ENCODE data around the gene PCGF3. TPM values are rescaled to one million over a fixed set of nuclear protein-coding genes. Genes with fewer than 3 reads are reported as not detected.

PCGF3 gene
- total RNA-seq, 1 donor from 2014 or later: 21.5 TPM

- Histone ChIP-seq H3K4me1 (peaks cover 43% of the 10 kb centered on the region), H3K4me3 (no peak overlapping the region), H3K9me3 (replicated peaks) (no peaks in the 10 kb centered on the region), H3K27me3 (ENCODE audit: low read depth) (no peaks in the 10 kb centered on the region), H3K36me3 (peaks cover 2% of the 10 kb centered on the region), H3K27ac (replicated peaks) (no peak overlapping the region)
- intact Hi-C loops (cut with micrococcal nuclease): no loop called here
- no peak for DNase-seq
- TF ChIP-seq, protein P1, sequence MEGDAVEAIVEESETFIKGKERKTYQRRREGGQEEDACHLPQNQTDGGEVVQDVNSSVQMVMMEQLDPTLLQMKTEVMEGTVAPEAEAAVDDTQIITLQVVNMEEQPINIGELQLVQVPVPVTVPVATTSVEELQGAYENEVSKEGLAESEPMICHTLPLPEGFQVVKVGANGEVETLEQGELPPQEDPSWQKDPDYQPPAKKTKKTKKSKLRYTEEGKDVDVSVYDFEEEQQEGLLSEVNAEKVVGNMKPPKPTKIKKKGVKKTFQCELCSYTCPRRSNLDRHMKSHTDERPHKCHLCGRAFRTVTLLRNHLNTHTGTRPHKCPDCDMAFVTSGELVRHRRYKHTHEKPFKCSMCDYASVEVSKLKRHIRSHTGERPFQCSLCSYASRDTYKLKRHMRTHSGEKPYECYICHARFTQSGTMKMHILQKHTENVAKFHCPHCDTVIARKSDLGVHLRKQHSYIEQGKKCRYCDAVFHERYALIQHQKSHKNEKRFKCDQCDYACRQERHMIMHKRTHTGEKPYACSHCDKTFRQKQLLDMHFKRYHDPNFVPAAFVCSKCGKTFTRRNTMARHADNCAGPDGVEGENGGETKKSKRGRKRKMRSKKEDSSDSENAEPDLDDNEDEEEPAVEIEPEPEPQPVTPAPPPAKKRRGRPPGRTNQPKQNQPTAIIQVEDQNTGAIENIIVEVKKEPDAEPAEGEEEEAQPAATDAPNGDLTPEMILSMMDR (IDR thresholded peaks at IDR 0.05; ENCODE audit: borderline replicate concordance): no peak
Observed at GRCh38 chr4:720111-720860, 14.7 kb downstream of the PCGF3 start.

DNA sequence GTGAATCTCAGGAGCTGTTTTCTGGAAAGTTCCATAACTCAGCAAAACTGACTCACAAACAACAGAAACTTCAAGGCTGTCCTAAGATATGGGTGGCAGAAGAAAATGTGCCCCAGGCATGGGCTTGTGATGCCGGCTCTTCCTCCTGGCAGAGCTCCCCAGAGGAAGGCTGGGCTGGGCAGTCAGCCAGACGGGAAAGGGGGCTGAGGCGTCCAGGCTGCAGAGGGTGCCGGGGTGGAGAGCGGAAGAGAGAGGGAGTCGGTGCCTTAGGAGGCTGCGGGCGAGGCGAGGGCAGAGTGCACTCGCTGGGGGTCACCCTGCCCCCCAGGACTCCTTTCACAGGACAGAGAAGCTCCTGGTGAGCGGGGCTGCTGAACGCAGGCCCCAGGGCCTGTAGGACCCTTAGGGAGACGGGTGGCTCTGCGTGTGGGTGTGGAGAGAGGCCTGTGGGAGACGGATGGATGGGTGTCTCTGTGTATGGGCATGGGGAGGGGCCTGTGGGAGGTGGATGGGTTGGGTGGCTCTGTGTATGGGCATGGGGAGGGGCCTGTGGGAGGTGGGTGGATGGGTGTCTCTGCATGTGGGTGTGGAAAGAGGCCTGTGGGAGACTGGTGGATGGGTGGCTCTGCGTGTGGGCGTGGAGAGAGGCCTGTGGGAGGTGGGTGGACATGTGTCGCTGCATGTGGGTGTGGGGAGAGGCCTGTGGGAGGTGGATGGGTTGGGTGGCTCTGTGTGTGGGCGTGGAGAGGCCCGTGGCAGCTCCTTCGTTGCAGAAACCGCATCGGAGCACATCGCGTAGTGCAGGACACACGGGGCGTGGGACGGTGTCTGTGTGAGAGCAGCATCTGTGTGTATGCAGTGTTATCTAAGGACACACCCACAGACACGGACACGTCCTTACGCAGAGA, 15.9 kb downstream of the PCGF3 start:
- H3K27ac ChIP-seq (replicated peaks): peak overlapping the region; percentile 20
- peaks cover 52% of the 10 kb centered on the region for H3K4me1 ChIP-seq
- H3K36me3 ChIP-seq: peaks cover 2% of the 10 kb centered on the region
- TF ChIP-seq, protein P1 (IDR thresholded peaks at IDR 0.05; ENCODE audit: borderline replicate concordance): no peak
- no peak overlapping the region for H3K4me3 ChIP-seq
- DNase-seq: no peak
- no peaks in the 10 kb centered on the region for H3K9me3 ChIP-seq (replicated peaks)
- H3K27me3 ChIP-seq (ENCODE audit: low read depth): no peaks in the 10 kb centered on the region
- intact Hi-C loops (cut with micrococcal nuclease): no loop called here

DNA sequence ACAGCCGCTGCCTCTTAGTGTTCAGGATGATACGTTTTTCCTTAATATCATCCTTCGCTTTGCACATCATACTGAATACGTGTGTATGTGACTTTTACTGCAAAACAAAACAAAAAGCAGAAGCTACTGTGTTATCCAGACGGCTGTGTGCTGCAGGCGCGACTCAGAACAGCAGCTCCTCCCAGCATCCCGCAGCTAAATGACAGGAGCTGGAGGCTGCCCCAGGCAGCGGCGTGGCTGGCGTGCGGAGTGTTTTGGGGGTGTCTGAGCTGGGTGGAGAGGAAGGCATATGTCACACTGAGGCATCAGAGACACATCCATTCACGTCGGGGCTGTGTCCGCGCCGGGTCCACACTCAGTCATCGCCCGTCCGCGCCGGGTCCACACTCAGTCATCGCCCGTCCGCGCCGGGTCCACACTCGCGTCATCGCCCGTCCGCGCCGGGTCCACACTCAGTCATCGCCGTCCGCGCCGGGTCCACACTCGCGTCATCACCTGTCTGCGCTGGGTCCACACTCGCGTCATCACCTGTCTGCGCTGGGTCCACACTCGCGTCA, 16.6 kb downstream of the PCGF3 start:
- H3K27me3 ChIP-seq (ENCODE audit: low read depth): no peaks in the 10 kb centered on the region
- H3K36me3 ChIP-seq: peaks cover 2% of the 10 kb centered on the region
- peaks cover 56% of the 10 kb centered on the region for H3K4me1 ChIP-seq
- no peaks in the 10 kb centered on the region for H3K9me3 ChIP-seq (replicated peaks)
- intact Hi-C loops (cut with micrococcal nuclease): no loop called here
- DNase-seq: no peak
- TF ChIP-seq, protein P1 (IDR thresholded peaks at IDR 0.05; ENCODE audit: borderline replicate concordance): no peak
- H3K27ac ChIP-seq (replicated peaks): no peak overlapping the region
- H3K4me3 ChIP-seq: no peak overlapping the region

- H3K4me3 ChIP-seq: no peak overlapping the region
- H3K4me1 ChIP-seq: peaks cover 49% of the 10 kb centered on the region
- H3K36me3 ChIP-seq: peaks cover 2% of the 10 kb centered on the region
- intact Hi-C loops (cut with micrococcal nuclease): no loop called here
- H3K27me3 ChIP-seq (ENCODE audit: low read depth): no peaks in the 10 kb centered on the region
- H3K9me3 ChIP-seq (replicated peaks): no peaks in the 10 kb centered on the region
- no peak for DNase-seq
- TF ChIP-seq, protein P1 (IDR thresholded peaks at IDR 0.05; ENCODE audit: borderline replicate concordance): no peak
- H3K27ac ChIP-seq (replicated peaks): no peak overlapping the region
Observed at GRCh38 chr4:722851-723360, 17.3 kb downstream of the PCGF3 start.

DNA sequence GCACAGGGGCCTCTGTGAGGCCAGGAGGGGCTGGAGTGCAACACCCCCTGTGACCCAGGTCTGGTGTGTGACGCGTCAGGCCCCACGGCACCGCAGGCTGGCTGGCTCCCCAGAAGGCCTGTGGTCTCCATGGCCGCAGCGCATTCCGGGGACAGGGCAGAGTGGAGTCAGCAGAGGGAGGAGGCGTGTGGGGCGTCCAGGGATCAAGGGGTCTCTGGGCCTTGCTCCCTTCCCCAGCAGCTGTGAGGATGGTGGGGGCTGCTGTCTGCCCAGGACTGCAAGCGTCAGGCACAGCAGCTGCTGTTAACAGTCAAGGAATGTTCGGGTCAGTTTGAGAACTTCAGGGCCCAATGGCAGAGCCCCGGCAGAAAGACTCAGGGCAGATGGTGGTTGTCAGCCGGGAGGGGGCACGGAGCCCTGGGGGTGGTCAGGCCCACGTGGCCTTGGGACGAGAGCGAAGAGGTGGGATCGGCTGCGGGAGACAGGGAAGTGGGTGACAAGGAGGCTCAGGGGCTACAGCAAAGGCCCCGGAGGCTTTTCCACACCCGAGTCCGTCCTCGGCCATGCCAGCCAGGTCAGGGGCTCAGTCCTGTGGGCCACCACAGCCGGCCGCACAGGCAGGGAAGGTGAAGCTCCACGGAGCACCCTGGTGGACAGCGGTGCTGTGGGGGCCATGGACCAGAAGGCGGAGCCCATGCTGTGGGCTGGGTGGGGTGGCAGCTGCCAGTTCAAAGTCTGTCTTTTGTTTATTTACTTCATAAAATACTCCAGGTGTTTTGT, 18.3 kb downstream of the PCGF3 start:
- H3K4me3 ChIP-seq: no peak overlapping the region
- no peaks in the 10 kb centered on the region for H3K27me3 ChIP-seq (ENCODE audit: low read depth)
- TF ChIP-seq, protein P1 (IDR thresholded peaks at IDR 0.05; ENCODE audit: borderline replicate concordance): no peak
- peaks cover 2% of the 10 kb centered on the region for H3K36me3 ChIP-seq
- H3K4me1 ChIP-seq: peaks cover 43% of the 10 kb centered on the region
- no peak for DNase-seq
- no peaks in the 10 kb centered on the region for H3K9me3 ChIP-seq (replicated peaks)
- no peak overlapping the region for H3K27ac ChIP-seq (replicated peaks)
- intact Hi-C loops (cut with micrococcal nuclease): no loop called here

Measured in left ventricle myocardium inferior (tissue), 1 donor.